HCEC 1CT (cell line): ENCODE results near the gene BAD.
A peak's percentile ranks its signal among the peaks of the same experiment; 100 is the strongest.
"Not testable (repeated sequence)": the region's sequence is repeated elsewhere in the genome, so short reads cannot be mapped to it uniquely, and the experiment has no call there.

Experiments
- DNase-seq: peaks from one replicate; pipeline ENCODE4 v3.0.0-alpha.2; 2017

BAD gene

GRCh38 chr11:64284048-64284961 lies at the start of gene BAD:
Gene BAD (minus strand): TSS chr11:64284665. CDS start chr11:64284368, 297 bp downstream.
- peak; percentile 91 for DNase-seq

- no peak for DNase-seq
Observed at GRCh38 chr11:64333556-64333955, 49.1 kb upstream of the BAD start.

DNA sequence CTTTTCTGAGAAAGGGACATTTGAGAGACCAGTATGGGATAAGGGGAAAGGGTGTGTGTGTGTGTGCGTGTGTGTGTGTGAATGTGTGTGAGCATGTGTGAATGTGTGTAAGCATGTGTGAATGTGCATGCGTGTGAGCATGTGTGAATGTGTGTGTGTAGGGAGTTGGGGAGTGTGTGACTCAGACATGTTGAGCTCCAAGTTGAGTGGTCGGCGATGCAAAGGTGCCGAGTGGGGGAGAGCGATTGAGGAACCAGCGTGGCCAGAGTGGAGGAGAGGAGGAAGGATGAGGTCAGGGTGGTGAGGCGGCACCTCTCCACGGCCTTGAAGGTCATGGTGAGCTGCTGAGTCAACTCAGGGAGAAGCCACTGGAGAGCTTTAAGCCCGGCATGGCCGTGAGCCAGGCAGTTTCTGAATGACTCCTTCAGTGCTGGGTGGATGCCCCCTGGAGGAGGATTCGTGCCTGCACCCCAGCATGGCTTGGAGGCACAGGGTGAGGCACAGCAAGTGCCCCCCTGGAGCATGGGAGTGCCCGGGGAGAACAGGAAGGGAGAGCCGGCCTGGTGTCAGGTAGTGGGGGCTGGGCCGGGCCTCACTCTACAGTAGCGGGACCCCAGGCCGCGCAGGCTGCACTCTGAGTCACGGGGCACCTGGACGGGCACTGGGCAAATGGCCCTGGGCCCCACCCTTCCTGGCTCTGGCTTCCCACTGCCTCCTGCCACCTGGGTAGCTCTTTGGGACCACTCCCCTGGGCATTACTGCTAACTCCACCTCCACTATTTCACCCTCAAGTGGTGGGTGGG lies 47.3 kb upstream of the BAD start:
- DNase-seq: peak; percentile 89

- no peak for DNase-seq
Observed at GRCh38 chr11:64330888-64331287, 46.4 kb upstream of the BAD start.

DNA sequence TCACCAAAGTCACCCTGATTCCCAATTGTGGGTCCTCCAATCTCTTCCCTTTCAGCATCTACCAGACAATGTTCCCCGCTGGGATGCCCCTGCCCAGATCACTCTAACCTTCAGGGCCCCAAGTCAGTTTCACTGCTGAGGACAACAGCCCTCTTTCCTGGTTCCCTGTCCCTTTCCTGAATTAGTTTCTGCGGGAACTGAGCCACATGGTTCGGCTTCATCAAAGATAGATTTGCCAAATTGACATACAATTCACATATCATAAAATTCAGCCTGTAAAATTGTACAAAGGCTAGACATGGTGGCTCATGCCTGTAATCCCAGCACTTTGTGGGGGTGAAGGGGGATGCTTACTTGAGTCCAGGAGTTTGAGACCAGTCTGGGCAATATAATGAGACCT lies 43.5 kb upstream of the BAD start:
- no peak for DNase-seq

GRCh38 chr11:64327375-64327774 lies 42.9 kb upstream of the BAD start:
- DNase-seq: no peak

DNA sequence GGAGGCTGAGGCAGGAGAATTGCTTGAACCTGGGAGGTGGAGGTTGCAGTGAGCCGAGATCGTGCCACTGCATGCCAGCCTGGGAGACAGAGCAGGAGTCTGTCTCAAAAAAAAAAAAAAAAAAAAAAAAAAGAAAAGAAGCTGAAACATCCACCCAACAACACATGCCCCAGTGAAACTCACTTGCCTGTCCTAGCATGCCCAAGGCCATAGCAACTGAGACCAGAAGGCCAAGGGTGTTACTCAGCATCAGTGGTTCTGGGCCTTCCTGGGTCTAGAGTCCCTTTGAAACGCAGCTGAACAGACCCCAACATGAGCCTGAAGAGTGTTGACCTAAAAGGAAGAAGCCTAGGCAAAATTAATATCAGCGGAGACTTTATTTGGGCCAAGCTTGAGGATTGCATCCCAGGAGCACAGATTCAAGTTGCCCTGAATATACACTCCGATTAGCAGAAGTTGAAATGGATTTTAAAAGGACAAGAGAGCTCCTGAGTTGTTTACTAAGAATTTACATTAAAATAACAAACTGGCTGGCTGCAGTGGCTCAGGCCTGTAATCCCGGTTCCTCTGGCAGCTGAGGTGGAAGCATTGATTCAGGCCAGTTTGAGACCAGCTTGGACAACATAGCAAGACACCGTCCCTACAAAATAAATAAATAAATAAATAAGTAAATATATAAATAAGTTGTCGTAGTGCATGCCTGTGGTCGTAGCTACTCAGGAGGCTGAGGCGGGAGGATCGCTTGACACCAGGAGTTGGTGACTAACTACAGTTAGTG lies 40.4 kb upstream of the BAD start:
- no peak for DNase-seq

DNA sequence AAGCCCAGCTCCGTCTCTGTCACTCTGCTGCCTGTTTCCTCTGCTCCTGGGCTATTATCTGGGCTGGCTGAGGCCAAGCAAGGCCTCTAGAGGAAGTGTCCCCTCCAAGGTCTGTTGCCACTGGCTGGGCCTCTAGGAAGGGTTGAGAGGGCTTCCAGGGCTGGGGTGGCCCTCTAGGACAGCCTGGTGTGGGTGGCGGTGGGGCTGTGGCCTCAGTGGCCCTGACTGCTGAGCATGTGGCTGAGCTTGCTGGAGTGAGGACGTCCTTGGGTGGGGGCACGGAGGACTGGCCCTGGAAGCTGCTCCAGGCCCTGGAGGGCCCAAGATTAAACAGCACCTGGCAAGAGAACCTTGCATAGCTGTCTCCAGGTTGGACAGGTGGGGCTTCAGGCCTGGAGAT lies 39.5 kb upstream of the BAD start:
- not testable (repeated sequence) for DNase-seq

DNA sequence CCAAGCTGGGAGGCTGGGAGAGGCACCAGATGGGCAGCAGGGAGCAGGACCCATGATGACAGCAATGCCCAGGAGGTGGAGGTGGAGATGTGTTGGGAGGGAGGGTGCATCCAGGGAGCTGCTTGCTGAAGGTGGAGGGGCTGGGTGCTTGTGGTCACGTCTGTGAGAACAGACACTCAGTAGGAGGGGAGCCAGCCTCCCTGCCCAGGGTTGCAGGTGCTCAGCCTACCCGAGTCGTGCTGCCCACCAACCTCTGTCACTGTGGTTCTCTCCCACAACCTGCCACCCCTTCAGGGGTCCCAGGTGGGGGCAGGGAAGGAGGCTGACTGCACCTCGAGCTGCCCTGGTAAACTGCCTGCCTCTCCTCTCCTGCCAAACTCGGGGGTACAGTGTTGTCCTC lies 38.9 kb upstream of the BAD start:
- no peak for DNase-seq

DNA sequence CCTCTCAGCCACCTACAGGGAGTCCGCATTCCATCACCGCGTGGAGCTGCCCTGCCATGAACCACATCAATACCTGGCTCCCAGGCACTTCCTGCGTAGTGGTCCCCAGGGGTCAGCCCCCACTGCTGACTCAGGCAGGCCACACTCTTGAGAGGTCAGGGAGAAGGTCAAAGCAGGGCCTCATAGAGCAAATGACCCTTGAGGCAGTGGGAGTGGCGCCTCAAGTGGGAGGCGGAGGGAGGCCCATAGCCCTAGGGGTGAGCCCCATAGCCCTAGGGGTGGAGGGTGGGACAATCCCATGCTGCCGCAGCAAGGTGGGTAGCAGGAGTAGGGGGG lies 38.4 kb upstream of the BAD start:
- DNase-seq: no peak

GRCh38 chr11:64321533-64321932 lies 37.1 kb upstream of the BAD start:
- no peak for DNase-seq

- no peak for DNase-seq
Observed at GRCh38 chr11:64321026-64321425, 36.6 kb upstream of the BAD start.

- no peak for DNase-seq
Observed at GRCh38 chr11:64320556-64320955, 36.1 kb upstream of the BAD start.

GRCh38 chr11:64318766-64319761 lies 34.6 kb upstream of the BAD start:
- no peak for DNase-seq

- peak; percentile 95 for DNase-seq
Observed at GRCh38 chr11:64317961-64318765, 33.7 kb upstream of the BAD start, which contains the start of gene PRDX5. Gene PRDX5 (plus strand): TSS chr11:64318121. CDS start chr11:64318216, 95 bp downstream.

GRCh38 chr11:64317325-64317960 lies 33.0 kb upstream of the BAD start, which contains the start of gene TRMT112:
Gene TRMT112 (minus strand): TSS chr11:64317559. CDS start chr11:64317526, 33 bp downstream.
- DNase-seq: peak; percentile 96

DNA sequence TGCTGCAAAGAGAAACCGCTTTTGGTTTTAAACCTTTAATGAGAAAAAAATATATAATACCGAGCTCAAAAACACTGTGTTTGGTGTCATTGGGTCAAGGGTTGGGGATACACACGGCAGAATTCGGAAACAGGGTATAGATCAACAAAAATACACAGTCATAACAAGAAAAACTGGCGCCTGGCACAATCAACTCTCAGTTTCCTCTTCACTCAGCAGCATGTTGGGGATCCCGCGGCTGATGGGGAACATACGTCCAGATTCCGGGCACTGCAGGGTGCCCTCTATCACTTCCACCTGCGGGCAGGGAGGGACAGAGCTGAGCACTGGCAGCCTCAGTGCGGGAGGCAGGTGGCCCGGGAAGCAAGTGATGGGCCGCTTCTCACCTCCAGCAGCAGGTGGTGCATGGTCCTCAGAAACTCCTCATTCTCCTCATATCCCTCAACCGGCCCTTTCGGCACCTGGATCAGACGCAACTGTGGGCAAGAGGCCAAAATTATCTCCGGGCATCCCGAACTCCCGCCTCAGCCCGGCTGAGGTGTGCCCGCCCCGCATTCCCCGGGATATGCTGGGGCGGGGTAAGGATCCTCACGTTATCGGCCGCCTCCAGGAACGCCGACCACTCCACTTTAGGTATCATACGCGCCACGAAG lies 32.3 kb upstream of the BAD start:
- peak; percentile 12 for DNase-seq

GRCh38 chr11:64315667-64316526 lies 31.4 kb upstream of the BAD start:
- DNase-seq: not testable (repeated sequence)
